ENCODE results near the gene PARP3. TPM values are rescaled to one million over a fixed set of nuclear protein-coding genes. Genes with fewer than 3 reads are reported as not detected.

The PARP3 gene
- total and polyA plus RNA-seq, 2 of the 8 experiments (the other 6 are each of a cell fraction or from before 2014, with no cell fraction given): 1.3 to 1.6 TPM

DNA sequence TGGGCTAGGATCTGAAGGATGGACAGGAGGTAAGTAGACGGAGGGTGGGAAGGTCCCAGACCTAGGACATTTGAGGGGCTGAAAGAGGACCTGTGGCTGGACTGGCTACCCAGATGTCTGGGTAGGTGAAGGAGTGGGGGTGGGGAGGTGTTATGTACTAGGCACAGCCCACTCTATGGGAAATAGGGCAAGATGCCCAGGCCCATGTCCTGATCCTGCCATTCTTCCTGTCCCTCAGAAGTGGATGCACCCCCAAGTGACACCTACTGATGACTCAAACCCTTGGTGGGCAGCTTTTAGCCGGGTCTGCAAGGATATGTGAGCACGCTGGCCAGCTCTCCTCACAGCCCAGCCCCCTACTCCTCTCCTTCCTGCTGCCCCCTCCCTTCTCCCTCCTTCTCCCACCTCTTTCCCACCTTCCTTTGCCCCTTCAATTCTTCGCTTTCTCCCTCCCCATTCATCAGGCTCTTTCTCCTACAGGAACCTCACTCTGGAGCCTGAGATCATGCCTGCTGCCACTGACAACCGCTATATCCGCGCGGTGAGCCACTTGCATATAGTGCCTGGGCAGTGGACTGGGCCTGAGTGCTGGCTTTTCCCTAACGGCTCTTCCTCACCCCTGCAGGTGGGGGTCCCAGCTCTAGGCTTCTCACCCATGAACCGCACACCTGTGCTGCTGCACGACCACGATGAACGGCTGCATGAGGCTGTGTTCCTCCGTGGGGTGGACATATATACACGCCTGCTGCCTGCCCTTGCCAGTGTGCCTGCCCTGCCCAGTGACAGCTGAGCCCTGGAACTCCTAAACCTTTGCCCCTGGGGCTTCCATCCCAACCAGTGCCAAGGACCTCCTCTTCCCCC is 46.4 kb downstream of the PARP3 start:
- H3K27ac ChIP-seq (ENCODE audit: low read depth, low read length): no peak overlapping the region
- no peak overlapping the region for H2BK15ac ChIP-seq (ENCODE audit: low read length)
- no peak overlapping the region for H3K9ac ChIP-seq (replicated peaks in 1 of 4; ENCODE audit: extremely low read depth in 1 of 4, low read depth in 3 of 4, low read length in 3 of 4)
- no peak overlapping the region for H2AFZ ChIP-seq (ENCODE audit: low read length)
- H3K56ac ChIP-seq (replicated peaks; ENCODE audit: insufficient read length, low read depth, low read length): no peak overlapping the region
- POLR2A ChIA-PET (ENCODE audit: partially characterized antibody): interaction anchor here (0.6 to 25.9 kb wide), 3 partner anchors 15 to 46 kb away, joined by 3 to 923 read pairs (median 3); partner anchors contain the start of genes ABHD14A, ABHD14B, ACY1 and PCBP4
- H3K23ac ChIP-seq (ENCODE audit: insufficient read length): no peak overlapping the region
- H2BK20ac ChIP-seq (ENCODE audit: low read length): no peak overlapping the region
- WGBS, 2 experiments (ENCODE audit: extremely low coverage in 1 of 2, insufficient coverage in 1 of 2, insufficient read length in 1 of 2, insufficient replicate concordance in 2 of 2, low coverage in 1 of 2, low lambda C conversion rate in 2 of 2, missing lambda C conversion rate in 1 of 2): 84% methylated on average over 15 of the region's 15 CpGs; no CpG with 5 or more reads in 1 of the 2 experiments
- H3K4me2 ChIP-seq (ENCODE audit: insufficient read depth in 1 of 2, low read depth in 2 of 2, low read length in 2 of 2): no peak overlapping the region
- H3K9me3 ChIP-seq (ENCODE audit: insufficient read depth in 2 of 2, low read depth in 1 of 2, low read length in 1 of 2): no peaks in the 10 kb centered on the region
- H2BK5ac ChIP-seq (ENCODE audit: low read depth, low read length): no peak overlapping the region
- no peak overlapping the region for H3K18ac ChIP-seq (ENCODE audit: extremely low read depth, low read length)
- H4K91ac ChIP-seq (replicated peaks; ENCODE audit: insufficient read length, low read length): no peak overlapping the region
- CTCF ChIA-PET (ENCODE audit: partially characterized antibody): interaction anchor here (1.2 kb wide), 1 partner anchor 47 kb away, joined by 3 read pairs; the partner anchor contains the start of genes PARP3 and RRP9
- DNase-seq (ENCODE audit: low read depth in 1 of 2, low spot score in 2 of 2) (peak in 1 of 2 experiments; percentile 48), FAIRE-seq (no peak)
- H3K79me1 ChIP-seq (ENCODE audit: low read depth, low read length): no peaks in the 10 kb centered on the region; the same call in none of the 2 replicates
- no peak overlapping the region for H3K4me3 ChIP-seq (ENCODE audit: extremely low read depth in 1 of 4, insufficient read depth in 2 of 4, low read depth in 3 of 4, low read length in 4 of 4)
- no peak overlapping the region; the same call in 1 of the 2 replicates for H4K8ac ChIP-seq (ENCODE audit: extremely low read depth, insufficient read depth, low read length)
- no peak overlapping the region for H2BK120ac ChIP-seq (replicated peaks; ENCODE audit: low read depth, low read length)
- no peak overlapping the region for H4K5ac ChIP-seq (ENCODE audit: insufficient read length, low read depth, low read length)
- H2BK12ac ChIP-seq (ENCODE audit: low read depth, low read length): no peak overlapping the region
- no peaks in the 10 kb centered on the region for H3K23me2 ChIP-seq (ENCODE audit: low read depth, low read length)
- peaks cover 0 to 13% (median 5%) of the 10 kb centered on the region in 4 experiments; a peak in 6 of 7 replicates for H3K4me1 ChIP-seq (replicated peaks in 1 of 4; ENCODE audit: control insufficient read depth in 3 of 4, insufficient read depth in 4 of 4, low read length in 3 of 4)
- H4K20me1 ChIP-seq (replicated peaks in 1 of 2; ENCODE audit: control insufficient read depth in 1 of 2, insufficient read depth in 2 of 2, low read length in 2 of 2): peaks cover 3 to 5% of the 10 kb centered on the region in 2 experiments
- peaks cover 7 to 22% (median 15%) of the 10 kb centered on the region in 4 experiments; a peak in 7 of 8 replicates for H3K36me3 ChIP-seq (ENCODE audit: control insufficient read depth in 2 of 4, insufficient read depth in 4 of 4, low read length in 3 of 4)
- no peaks in the 10 kb centered on the region for H3K27me3 ChIP-seq (replicated peaks in 1 of 4; ENCODE audit: control insufficient read depth in 3 of 4, extremely low read depth in 1 of 4, insufficient read depth in 3 of 4, low read length in 3 of 4)
- no peak overlapping the region for H2AK5ac ChIP-seq (ENCODE audit: low read depth, low read length)
- no peaks in the 10 kb centered on the region; a peak in 1 of 4 replicates for H3K79me2 ChIP-seq (ENCODE audit: control insufficient read depth in 1 of 2, insufficient read depth in 2 of 2, low read length in 2 of 2)
- no peak overlapping the region for H3K4ac ChIP-seq (replicated peaks; ENCODE audit: insufficient read length, low read depth, low read length)
- H3K14ac ChIP-seq (ENCODE audit: insufficient read length): no peak overlapping the region
- TF ChIP-seq BRCA1 (IDR thresholded peaks at IDR 0.05; ENCODE audit: low read depth, low read length) (no peak), YY1 (IDR thresholded peaks at IDR 0.05; ENCODE audit: low read depth, low read length) (no peak), MAFK (IDR thresholded peaks at IDR 0.05; ENCODE audit: low read depth, low read length) (no peak), CBX8 (IDR thresholded peaks at IDR 0.05; ENCODE audit: borderline replicate concordance, low read depth, low read length) (no peak), POLR2AphosphoS5 (IDR thresholded peaks at IDR 0.05; ENCODE audit: low read depth, low read length) (no peak), KDM1A (IDR thresholded peaks at IDR 0.05; ENCODE audit: borderline replicate concordance, low read length) (no peak), CHD1 (IDR thresholded peaks at IDR 0.05; ENCODE audit: low read depth, low read length) (no peak)
- TF ChIP-seq, protein P1, sequence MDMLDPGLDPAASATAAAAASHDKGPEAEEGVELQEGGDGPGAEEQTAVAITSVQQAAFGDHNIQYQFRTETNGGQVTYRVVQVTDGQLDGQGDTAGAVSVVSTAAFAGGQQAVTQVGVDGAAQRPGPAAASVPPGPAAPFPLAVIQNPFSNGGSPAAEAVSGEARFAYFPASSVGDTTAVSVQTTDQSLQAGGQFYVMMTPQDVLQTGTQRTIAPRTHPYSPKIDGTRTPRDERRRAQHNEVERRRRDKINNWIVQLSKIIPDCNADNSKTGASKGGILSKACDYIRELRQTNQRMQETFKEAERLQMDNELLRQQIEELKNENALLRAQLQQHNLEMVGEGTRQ (IDR thresholded peaks at IDR 0.05; ENCODE audit: low read length): no peak
- TF ChIP-seq, protein P2, sequence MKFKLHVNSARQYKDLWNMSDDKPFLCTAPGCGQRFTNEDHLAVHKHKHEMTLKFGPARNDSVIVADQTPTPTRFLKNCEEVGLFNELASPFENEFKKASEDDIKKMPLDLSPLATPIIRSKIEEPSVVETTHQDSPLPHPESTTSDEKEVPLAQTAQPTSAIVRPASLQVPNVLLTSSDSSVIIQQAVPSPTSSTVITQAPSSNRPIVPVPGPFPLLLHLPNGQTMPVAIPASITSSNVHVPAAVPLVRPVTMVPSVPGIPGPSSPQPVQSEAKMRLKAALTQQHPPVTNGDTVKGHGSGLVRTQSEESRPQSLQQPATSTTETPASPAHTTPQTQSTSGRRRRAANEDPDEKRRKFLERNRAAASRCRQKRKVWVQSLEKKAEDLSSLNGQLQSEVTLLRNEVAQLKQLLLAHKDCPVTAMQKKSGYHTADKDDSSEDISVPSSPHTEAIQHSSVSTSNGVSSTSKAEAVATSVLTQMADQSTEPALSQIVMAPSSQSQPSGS (IDR thresholded peaks at IDR 0.05; ENCODE audit: low read length): no peak
